ENCODE results near the gene TRABD2B. TPM values are rescaled to one million over a fixed set of nuclear protein-coding genes. Genes with fewer than 3 reads are reported as not detected.
A peak's percentile ranks its signal among the peaks of the same experiment; 100 is the strongest.

TRABD2B gene
- total and polyA plus RNA-seq, 2 donors (not counting 3 experiments of a cell fraction or from before 2014, with no cell fraction given): not detected

GRCh38 chr1:47906527-47907176 lies 90.5 kb downstream of the TRABD2B start:
- Histone ChIP-seq H3K27me3 (ENCODE audit: control insufficient read depth in 2 of 2, insufficient read depth in 2 of 2, low read length in 2 of 2) (no peaks in the 10 kb centered on the region), H3K79me2 (ENCODE audit: control insufficient read depth, insufficient read depth, low read length) (no peaks in the 10 kb centered on the region), H3K36me3 (ENCODE audit: control insufficient read depth in 2 of 2, extremely low read depth in 1 of 2, insufficient read depth in 2 of 2, low read length in 2 of 2) (no peaks in the 10 kb centered on the region), H3K4me3 (replicated peaks in 1 of 3; ENCODE audit: insufficient read depth in 1 of 3, low read depth in 1 of 3, low read length in 3 of 3) (no peak overlapping the region), H2AFZ (ENCODE audit: low read depth, low read length) (no peak overlapping the region), H3K27ac (ENCODE audit: insufficient read depth, low read depth, low read length) (peak overlapping the region; percentile 35), H4K20me1 (replicated peaks; ENCODE audit: control insufficient read depth, extremely low read depth, insufficient read depth, low read length) (no peaks in the 10 kb centered on the region), H3K9me1 (replicated peaks; ENCODE audit: control insufficient read depth, extremely low read depth, insufficient read depth, low read length) (no peaks in the 10 kb centered on the region), H3K9me3 (replicated peaks; ENCODE audit: control insufficient read depth, insufficient read depth, low read length) (no peaks in the 10 kb centered on the region), H3K9ac (replicated peaks; ENCODE audit: extremely low read depth, insufficient read depth, low read length) (no peak overlapping the region), H3K4me2 (ENCODE audit: insufficient read depth, low read length) (peak overlapping the region; percentile 12), H3K4me1 (ENCODE audit: control insufficient read depth, extremely low read depth, insufficient read depth, low read length) (peaks cover 23% of the 10 kb centered on the region)
- intact Hi-C loops (cut with micrococcal nuclease) (loop anchor here (1.0 kb wide), 1 partner anchor 12 kb away; no protein-coding TSS in a partner anchor), dilution Hi-C loops (cut with MboI; ENCODE audit: extremely low pct_ligation_motif_present, low sequenced_read_pairs) (no loop called here)
- ChIA-PET CTCF (interaction anchor here (0.6 to 1.8 kb wide), 7 partner anchors 12 to 155 kb away, joined by 3 to 8 read pairs (median 4); partner anchors contain the start of gene TRABD2B), POLR2A (no interaction called here)
- no TSS peak for BruUV-seq (replicated peaks)
- peak; percentile 45 for DNase-seq (ENCODE audit: low read depth, low spot score)
- FAIRE-seq: peak; percentile 33
- TF ChIP-seq FOS (IDR thresholded peaks at IDR 0.05; ENCODE audit: borderline replicate concordance, insufficient read depth, low read length): no peak
- TF ChIP-seq CTCF (IDR thresholded peaks at IDR 0.05; ENCODE audit: extremely low read depth in 1 of 2, insufficient read depth in 1 of 2, low read depth in 1 of 2, low read length in 2 of 2): no peak
- TF ChIP-seq JUN (IDR thresholded peaks at IDR 0.05; ENCODE audit: borderline replicate concordance, insufficient read depth, insufficient read length, low read depth): no peak
- TF ChIP-seq MYC (IDR thresholded peaks at IDR 0.05; ENCODE audit: low read depth, low read length): no peak
- TF ChIP-seq GATA2 (IDR thresholded peaks at IDR 0.05; ENCODE audit: insufficient read depth, insufficient read length, low read depth, low read length): no peak
- TF ChIP-seq POLR2A (IDR thresholded peaks at IDR 0.05; ENCODE audit: low read depth, low read length): no peak
- TF ChIP-seq MAX (IDR thresholded peaks at IDR 0.05; ENCODE audit: insufficient read depth, insufficient read length): no peak
- TF ChIP-seq POLR2AphosphoS5 (IDR thresholded peaks at IDR 0.05; ENCODE audit: insufficient read depth, low read depth, low read length): no peak
- TF ChIP-seq EZH2 (IDR thresholded peaks at IDR 0.05; ENCODE audit: borderline replicate concordance, low read depth, low read length, severe bottlenecking): no peak
